A549 (cell line): ENCODE measurements around the gene GID4. TPM values are rescaled to one million over a fixed set of nuclear protein-coding genes. Genes with fewer than 3 reads are reported as not detected.

Experiments
- ATAC-seq, 2 experiments: fragments of 200-7000 bp in 1 of 2; fragments of >200 bp in 1 of 2; cut with Nextera tagmentation in 1 of 2; cut with Tn5 transposase in 1 of 2; 3 replicates each; pipeline versions ENCODE4 v1.8.0 to v1.9.1; 2018 to 2020; ENCODE audit warnings: mild to moderate bottlenecking in 1 of 2, moderate library complexity in 1 of 2
- CTCF ChIA-PET: fragments of 300-600 bp; sonication (Branson Sonifier 250); formaldehyde crosslinking; extraction: SDS; loops from one replicate; lab custom pipeline; 2021; ENCODE audit warnings: antibody characterized with exemption, inconsistent platforms; lab: Yijun Ruan, JAX
- POLR2A ChIA-PET: fragments of 350-600 bp; formaldehyde crosslinking; extraction: SDS; loops from one replicate; lab custom pipeline; 2021; ENCODE audit warnings: antibody characterized with exemption, inconsistent platforms; lab: Yijun Ruan, JAX
- DNase-seq, 2 experiments: peaks; one replicate each; pipeline versions ENCODE4 v3.0.0 to v3.0.0-alpha.2; 2011 to 2016; ENCODE audit warnings: low read depth in 1 of 2, low spot score in 1 of 2
- FAIRE-seq: peaks from 2 replicates; lab custom pipeline; 2011; peaks lifted over from hg19 to GRCh38; lab: Jason Lieb, UNC
- H3K27ac ChIP-seq, 2 experiments: fragments of >200 bp; sonication (Bioruptor Twin); formaldehyde crosslinking; 3 replicates each; pipeline ENCODE4 v1.5.1; 2016 to 2017
- H3K4me1 ChIP-seq: fragments of >200 bp; sonication (Bioruptor Twin); formaldehyde crosslinking; 3 replicates; pipeline ENCODE4 v1.6.1; 2016
- H3K4me2 ChIP-seq: fragments of >200 bp; sonication (Bioruptor Twin); formaldehyde crosslinking; 3 replicates; pipeline ENCODE4 v1.6.1; 2016
- H3K4me3 ChIP-seq: fragments of >200 bp; sonication (Bioruptor Twin); formaldehyde crosslinking; 3 replicates; pipeline ENCODE4 v1.5.1; 2016
- H3K9me3 ChIP-seq: fragments of >200 bp; sonication (Bioruptor Twin); formaldehyde crosslinking; 3 replicates; pipeline ENCODE4 v1.6.1; 2016
- BHLHE40 ChIP-seq: IDR thresholded peaks from 2 replicates; pipeline ENCODE4 v1.6.1; 2012; ENCODE audit warnings: low read depth, low read length, inconsistent platforms
- CBX8 ChIP-seq: fragments of 200-600 bp; sonication (generic); IDR thresholded peaks from 2 replicates; pipeline ENCODE4 v1.6.1; 2016
- CEBPB ChIP-seq, 2 experiments: fragments of >200 bp in 1 of 2; sonication (Bioruptor Twin) in 1 of 2; formaldehyde crosslinking in 1 of 2; IDR thresholded peaks; 2 replicates each; pipeline ENCODE4 v1.6.1; 2012 to 2016
- CHD4 ChIP-seq: fragments of 200-600 bp; sonication (generic); IDR thresholded peaks from 2 replicates; pipeline ENCODE4 v1.6.1; 2016; ENCODE audit warnings: antibody characterized with exemption, mild to moderate bottlenecking, borderline replicate concordance
- EHMT2 ChIP-seq: fragments of 200-600 bp; sonication (generic); IDR thresholded peaks from 2 replicates; pipeline ENCODE4 v1.6.1; 2016; ENCODE audit warnings: antibody characterized with exemption, low read depth, mild to moderate bottlenecking, moderate library complexity
- FOSL2 ChIP-seq, 2 experiments: fragments of 450-650 bp in 1 of 2; fragments of >200 bp in 1 of 2; sonication (Bioruptor Twin) in 1 of 2; formaldehyde crosslinking; IDR thresholded peaks; 2 replicates each; pipeline versions ENCODE4 v1.5.0 to v1.6.1; 2016 to 2020; ENCODE audit warnings: mild to moderate bottlenecking in 1 of 2, moderate library complexity in 1 of 2
- FOXS1 ChIP-seq: fragments of 250-450 bp; sonication (Bioruptor Pico); IDR thresholded peaks from 2 replicates; pipeline ENCODE4 v1.5.0; 2020; ENCODE audit warnings: mild to moderate bottlenecking, moderate library complexity
- GATA3 ChIP-seq: IDR thresholded peaks from 2 replicates; pipeline ENCODE4 v1.6.1; 2012; ENCODE audit warnings: borderline replicate concordance
- HDAC2 ChIP-seq: fragments of 200-600 bp; sonication (generic); IDR thresholded peaks from 2 replicates; pipeline ENCODE4 v1.6.1; 2016
- HES2 ChIP-seq: fragments of >200 bp; sonication (Bioruptor Twin); formaldehyde crosslinking; IDR thresholded peaks from 2 replicates; pipeline ENCODE4 v1.6.1; 2016
- HOXA7 ChIP-seq: fragments of 250-450 bp; sonication (Bioruptor Pico); IDR thresholded peaks from 2 replicates; pipeline ENCODE4 v1.5.0; 2020; ENCODE audit warnings: mild to moderate bottlenecking, moderate library complexity
- HOXB13 ChIP-seq: fragments of 250-450 bp; sonication (Bioruptor Pico); IDR thresholded peaks from 2 replicates; pipeline ENCODE4 v1.5.0; 2020; ENCODE audit warnings: low read depth, mild to moderate bottlenecking, moderate library complexity
- JUNB ChIP-seq: fragments of >200 bp; sonication (Bioruptor Twin); formaldehyde crosslinking; IDR thresholded peaks from 2 replicates; pipeline ENCODE4 v1.6.1; 2016
- KDM5A ChIP-seq: fragments of 200-600 bp; sonication (generic); IDR thresholded peaks from 2 replicates; pipeline ENCODE4 v1.6.1; 2016; ENCODE audit warnings: antibody characterized with exemption, mild to moderate bottlenecking
- MAZ ChIP-seq: fragments of 150-350 bp; IDR thresholded peaks from 2 replicates; pipeline ENCODE4 v1.6.1; 2014; ENCODE audit warnings: antibody characterized with exemption, low read depth, low read length, borderline replicate concordance
- NPAS2 ChIP-seq: fragments of 250-450 bp; sonication (Bioruptor Pico); IDR thresholded peaks from 2 replicates; pipeline ENCODE4 v1.8.0; 2022; ENCODE audit warnings: mild to moderate bottlenecking, moderate library complexity, borderline replicate concordance
- PHF8 ChIP-seq: fragments of 200-600 bp; sonication (generic); IDR thresholded peaks from 2 replicates; pipeline ENCODE4 v1.6.1; 2016; ENCODE audit warnings: low read depth, mild to moderate bottlenecking, antibody characterized with exemption, moderate library complexity, borderline replicate concordance
- POLR2A ChIP-seq: IDR thresholded peaks from 2 replicates; pipeline ENCODE4 v1.6.1; 2012; ENCODE audit warnings: mild to moderate bottlenecking, low read length
- RARB ChIP-seq: fragments of 250-450 bp; sonication (Bioruptor Pico); IDR thresholded peaks from 2 replicates; pipeline ENCODE4 v1.8.0; 2021; ENCODE audit warnings: mild to moderate bottlenecking, moderate library complexity
- RNF2 ChIP-seq: fragments of 200-600 bp; sonication (generic); IDR thresholded peaks from 2 replicates; pipeline ENCODE4 v1.6.1; 2016; ENCODE audit warnings: low read depth, mild to moderate bottlenecking, antibody characterized with exemption, moderate library complexity, borderline replicate concordance
- SREBF2 ChIP-seq: fragments of 450-650 bp; IDR thresholded peaks from 2 replicates; pipeline ENCODE4 v1.6.1; 2014; ENCODE audit warnings: mild to moderate bottlenecking, moderate library complexity
- TFCP2L1 ChIP-seq: fragments of 250-450 bp; sonication (Bioruptor Pico); IDR thresholded peaks from 2 replicates; pipeline ENCODE4 v1.5.0; 2021; ENCODE audit warnings: mild to moderate bottlenecking
- ZFP36 ChIP-seq: fragments of 450-650 bp; IDR thresholded peaks from 2 replicates; pipeline ENCODE4 v1.6.1; 2014; ENCODE audit warnings: borderline replicate concordance; ENCODE audit not compliant: partially characterized antibody
- ZNF302 ChIP-seq: fragments of 250-450 bp; sonication (Bioruptor Pico); IDR thresholded peaks from 2 replicates; pipeline ENCODE4 v1.9.0; 2021; ENCODE audit warnings: inconsistent platforms, mild to moderate bottlenecking, moderate library complexity
- WGBS: methylation state at CpG from one replicate; pipeline ENCODE4 v1.1.6; 2017; ENCODE audit errors: missing lambda C conversion rate; 5-methylcytosine and 5-hydroxymethylcytosine counted together
- polyA plus RNA-seq, 4 experiments: library from polyadenylated mRNA; depleted of rRNA in 3 of 4; stranded (reverse); fragments of >200 nt; fragmentation: RNase III in 1 of 4; extraction: RNeasy Plus Mini Kit Qiagen cat#74134 plus additional on column Dnase treatment in 1 of 4; gene quantifications; 2 replicates in 3 of 4; 3 replicates in 1 of 4; pipeline ENCODE4 v1.2.3, GENCODE V29; 2011 to 2017
- TF ChIP-seq, protein P1 (sequence below): fragments of 450-650 bp; IDR thresholded peaks from 2 replicates; pipeline ENCODE4 v1.6.1; 2014; ENCODE audit warnings: antibody characterized with exemption
- TF ChIP-seq, protein P2 (sequence below): fragments of >200 bp; sonication (Bioruptor Twin); formaldehyde crosslinking; IDR thresholded peaks from 3 replicates; pipeline ENCODE4 v1.6.1; 2016

Gene GID4
- polyA plus RNA-seq, 2 of the 4 experiments (the other 2 are of a cell fraction) = 11.2 to 11.5 TPM

DNA sequence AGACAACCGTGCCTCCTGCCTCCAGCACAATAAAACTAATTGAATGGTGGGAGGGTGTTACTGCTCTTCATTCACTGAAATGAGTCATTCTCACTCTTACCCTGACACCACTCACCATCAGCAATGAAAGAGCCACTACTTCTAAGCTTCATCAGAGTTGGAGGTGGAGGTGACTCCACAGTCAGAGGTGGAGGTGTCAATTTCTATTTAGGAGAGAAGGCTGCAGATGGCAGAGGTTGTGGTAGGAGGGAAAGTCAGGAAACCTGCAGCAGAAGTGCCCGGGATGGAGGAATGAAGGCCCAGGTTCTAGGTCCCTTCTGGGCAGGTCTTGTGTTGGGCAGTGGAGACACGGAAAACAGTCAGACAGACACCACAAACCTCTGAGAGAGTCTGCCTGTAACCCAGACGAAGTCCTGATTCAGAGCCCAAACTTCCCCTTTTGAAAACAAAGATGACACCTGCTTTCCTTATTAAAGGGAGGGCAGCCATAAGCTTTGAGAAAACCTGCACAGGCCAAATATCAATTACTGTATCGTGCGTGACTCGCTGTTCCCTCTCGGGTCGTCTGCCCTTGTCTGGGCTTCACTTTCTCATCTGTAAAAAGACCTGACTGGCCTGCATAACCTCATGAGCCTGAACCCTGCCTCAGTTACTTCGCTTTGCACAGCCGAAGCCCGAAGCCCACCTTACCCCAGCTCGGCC, 908 bp upstream of the GID4 start:
- Histone ChIP-seq H3K27ac (peak overlapping the region; percentile 81 to 86), H3K4me3 (peak overlapping the region; percentile 68), H3K9me3 (no peaks in the 10 kb centered on the region), H3K4me2 (peak overlapping the region; percentile 99), H3K4me1 (peaks cover 31% of the 10 kb centered on the region)
- ChIA-PET CTCF (interaction anchor here (0.7 to 8.3 kb wide), 10 partner anchors 10 to 357 kb away, joined by 3 to 214 read pairs (median 4); partner anchors contain the start of gene RAI1), POLR2A (no interaction called here)
- TF ChIP-seq CBX8 (no peak), TFCP2L1 (CRISPR knock-in tag) (0 out of 2 replicates have a peak, but pooled peaks have one; percentile 31)
- no peak for FAIRE-seq
- 4% methylated on average over 13 of the region's 13 CpGs for WGBS
- ATAC-seq = peak in 1 of 2 experiments; percentile 19; a peak in 3 of 6 replicates
- DNase-seq = no peak

- peak overlapping the region; percentile 80 to 92 for H3K27ac ChIP-seq
- H3K4me1 ChIP-seq = peaks cover 31% of the 10 kb centered on the region
- DNase-seq = peak; percentile 36 to 46
- ChIA-PET CTCF (interaction anchor here (1.2 kb wide), 1 partner anchor 9 kb away, joined by 3 read pairs; no protein-coding TSS in a partner anchor), POLR2A (interaction anchor here (1.1 kb wide), 1 partner anchor 204 kb away, joined by 4 read pairs; no protein-coding TSS in a partner anchor)
- H3K4me2 ChIP-seq = peak overlapping the region; percentile 89
- peak overlapping the region; percentile 68 for H3K4me3 ChIP-seq
- no peak for FAIRE-seq
- no peaks in the 10 kb centered on the region for H3K9me3 ChIP-seq
- TF ChIP-seq ZFP36 (no peak), RNF2 (no peak), CEBPB (IDR thresholded peaks at IDR 0.05) (no peak), JUNB (no peak), NPAS2 (no peak), FOXS1 (CRISPR knock-in tag) (no peak), PHF8 (peak; percentile 67; the same call in 1 of the 2 replicates), RARB (CRISPR knock-in tag) (no peak), POLR2A (peak; percentile 14), HOXB13 (CRISPR knock-in tag) (no peak), BHLHE40 (no peak), HES2 (no peak)
- TF ChIP-seq, protein P1, sequence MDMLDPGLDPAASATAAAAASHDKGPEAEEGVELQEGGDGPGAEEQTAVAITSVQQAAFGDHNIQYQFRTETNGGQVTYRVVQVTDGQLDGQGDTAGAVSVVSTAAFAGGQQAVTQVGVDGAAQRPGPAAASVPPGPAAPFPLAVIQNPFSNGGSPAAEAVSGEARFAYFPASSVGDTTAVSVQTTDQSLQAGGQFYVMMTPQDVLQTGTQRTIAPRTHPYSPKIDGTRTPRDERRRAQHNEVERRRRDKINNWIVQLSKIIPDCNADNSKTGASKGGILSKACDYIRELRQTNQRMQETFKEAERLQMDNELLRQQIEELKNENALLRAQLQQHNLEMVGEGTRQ = no peak
- WGBS = 3% methylated on average over 35 of the region's 81 CpGs
- peak; percentile 67 to 68 for ATAC-seq
These were observed 490 bp downstream of the GID4 start for GRCh38 chr17:18039535-18040260.

DNA sequence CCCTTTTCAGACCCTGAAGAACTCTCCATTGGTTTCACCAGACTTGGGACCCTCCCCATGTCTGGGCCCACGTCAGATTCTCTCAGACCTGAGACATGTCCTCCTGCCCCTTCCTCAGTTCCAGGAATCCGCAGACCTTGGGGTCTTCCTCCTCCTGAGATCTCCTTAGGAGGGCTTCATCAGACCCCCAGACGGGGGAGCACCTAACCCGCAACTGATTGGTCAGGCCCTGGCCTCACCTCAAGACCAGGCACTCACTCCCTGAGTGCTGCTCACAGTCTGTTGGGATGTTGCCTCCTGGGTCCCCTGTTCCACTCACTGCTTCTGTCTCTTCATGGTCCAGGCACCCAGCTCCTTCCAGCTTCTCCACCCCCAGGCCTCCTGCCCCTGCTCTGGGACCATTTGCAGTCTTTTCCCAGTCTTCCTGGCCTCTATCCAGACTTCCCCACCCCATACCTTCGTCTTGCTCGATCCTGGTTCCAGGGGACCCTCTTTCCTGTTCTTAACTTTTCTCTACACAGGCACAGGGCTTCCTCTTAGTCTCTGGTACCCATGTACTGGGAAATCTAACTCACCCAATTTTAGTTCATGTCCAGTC, 1.2 kb downstream of the GID4 start:
- no peak for DNase-seq
- FAIRE-seq = no peak
- Histone ChIP-seq H3K27ac (peak overlapping the region; percentile 80 to 92), H3K4me1 (peaks cover 31% of the 10 kb centered on the region), H3K9me3 (no peaks in the 10 kb centered on the region), H3K4me2 (peak overlapping the region; percentile 89), H3K4me3 (peak overlapping the region; percentile 68)
- no peak for ATAC-seq
- ChIA-PET CTCF (no interaction called here), POLR2A (no interaction called here)
- TF ChIP-seq ZNF302 (CRISPR knock-in tag) = no peak
- TF ChIP-seq HDAC2 = no peak
- no peak for TF ChIP-seq SREBF2
- no peak for TF ChIP-seq KDM5A
- no peak for TF ChIP-seq EHMT2
- no peak for TF ChIP-seq HOXB13 (CRISPR knock-in tag)
- no peak for TF ChIP-seq FOSL2 (IDR thresholded peaks at IDR 0.05)
- no peak for TF ChIP-seq FOSL2 (CRISPR knock-in tag; IDR thresholded peaks at IDR 0.05)
- TF ChIP-seq GATA3 = no peak
- TF ChIP-seq RNF2 = no peak
- TF ChIP-seq HOXA7 (CRISPR knock-in tag) = no peak
- TF ChIP-seq MAZ = no peak
- TF ChIP-seq CHD4 = no peak
- TF ChIP-seq, protein P2, sequence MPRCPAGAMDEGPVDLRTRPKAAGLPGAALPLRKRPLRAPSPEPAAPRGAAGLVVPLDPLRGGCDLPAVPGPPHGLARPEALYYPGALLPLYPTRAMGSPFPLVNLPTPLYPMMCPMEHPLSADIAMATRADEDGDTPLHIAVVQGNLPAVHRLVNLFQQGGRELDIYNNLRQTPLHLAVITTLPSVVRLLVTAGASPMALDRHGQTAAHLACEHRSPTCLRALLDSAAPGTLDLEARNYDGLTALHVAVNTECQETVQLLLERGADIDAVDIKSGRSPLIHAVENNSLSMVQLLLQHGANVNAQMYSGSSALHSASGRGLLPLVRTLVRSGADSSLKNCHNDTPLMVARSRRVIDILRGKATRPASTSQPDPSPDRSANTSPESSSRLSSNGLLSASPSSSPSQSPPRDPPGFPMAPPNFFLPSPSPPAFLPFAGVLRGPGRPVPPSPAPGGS = no peak
- WGBS = 62% methylated on average over 6 of the region's 6 CpGs
